GM12872 (cell line): ENCODE data around the gene FBLN2.

Experiments used
- TF ChIP-seq, protein P1 (sequence below): IDR thresholded peaks from 3 replicates; pipeline ENCODE4 v1.5.1; 2011; ENCODE audit warnings: low read depth, mild to moderate bottlenecking, low read length, moderate library complexity; ENCODE audit not compliant: insufficient read depth

The FBLN2 gene

DNA sequence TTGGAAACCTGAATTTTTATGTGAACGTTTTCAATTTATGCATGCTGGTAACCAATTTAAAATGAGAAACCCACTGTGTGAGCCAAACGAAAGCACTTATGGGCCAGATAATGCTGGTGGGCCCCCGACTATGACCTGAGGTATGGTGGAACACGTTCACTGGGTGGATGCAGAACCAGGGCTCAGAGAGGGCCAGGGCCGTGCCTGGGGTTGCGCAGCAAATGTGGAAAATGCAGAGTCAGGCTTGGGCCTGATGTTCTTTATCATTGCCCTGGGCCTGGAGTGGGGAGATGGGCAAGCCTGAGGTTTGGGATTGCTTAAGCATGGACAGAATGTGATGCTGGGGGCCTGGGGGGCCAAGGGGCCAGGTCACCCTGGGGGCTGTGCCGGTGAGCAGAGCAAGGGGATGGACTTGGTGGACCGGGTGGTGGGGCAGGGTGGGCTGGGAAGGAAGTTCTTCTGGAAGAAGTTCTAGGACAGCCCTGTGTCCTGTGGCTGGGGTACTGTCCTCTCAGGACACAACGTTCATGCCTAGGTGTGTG, 17.9 kb downstream of the FBLN2 start:
- TF ChIP-seq, protein P1, sequence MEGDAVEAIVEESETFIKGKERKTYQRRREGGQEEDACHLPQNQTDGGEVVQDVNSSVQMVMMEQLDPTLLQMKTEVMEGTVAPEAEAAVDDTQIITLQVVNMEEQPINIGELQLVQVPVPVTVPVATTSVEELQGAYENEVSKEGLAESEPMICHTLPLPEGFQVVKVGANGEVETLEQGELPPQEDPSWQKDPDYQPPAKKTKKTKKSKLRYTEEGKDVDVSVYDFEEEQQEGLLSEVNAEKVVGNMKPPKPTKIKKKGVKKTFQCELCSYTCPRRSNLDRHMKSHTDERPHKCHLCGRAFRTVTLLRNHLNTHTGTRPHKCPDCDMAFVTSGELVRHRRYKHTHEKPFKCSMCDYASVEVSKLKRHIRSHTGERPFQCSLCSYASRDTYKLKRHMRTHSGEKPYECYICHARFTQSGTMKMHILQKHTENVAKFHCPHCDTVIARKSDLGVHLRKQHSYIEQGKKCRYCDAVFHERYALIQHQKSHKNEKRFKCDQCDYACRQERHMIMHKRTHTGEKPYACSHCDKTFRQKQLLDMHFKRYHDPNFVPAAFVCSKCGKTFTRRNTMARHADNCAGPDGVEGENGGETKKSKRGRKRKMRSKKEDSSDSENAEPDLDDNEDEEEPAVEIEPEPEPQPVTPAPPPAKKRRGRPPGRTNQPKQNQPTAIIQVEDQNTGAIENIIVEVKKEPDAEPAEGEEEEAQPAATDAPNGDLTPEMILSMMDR, result no peak

DNA sequence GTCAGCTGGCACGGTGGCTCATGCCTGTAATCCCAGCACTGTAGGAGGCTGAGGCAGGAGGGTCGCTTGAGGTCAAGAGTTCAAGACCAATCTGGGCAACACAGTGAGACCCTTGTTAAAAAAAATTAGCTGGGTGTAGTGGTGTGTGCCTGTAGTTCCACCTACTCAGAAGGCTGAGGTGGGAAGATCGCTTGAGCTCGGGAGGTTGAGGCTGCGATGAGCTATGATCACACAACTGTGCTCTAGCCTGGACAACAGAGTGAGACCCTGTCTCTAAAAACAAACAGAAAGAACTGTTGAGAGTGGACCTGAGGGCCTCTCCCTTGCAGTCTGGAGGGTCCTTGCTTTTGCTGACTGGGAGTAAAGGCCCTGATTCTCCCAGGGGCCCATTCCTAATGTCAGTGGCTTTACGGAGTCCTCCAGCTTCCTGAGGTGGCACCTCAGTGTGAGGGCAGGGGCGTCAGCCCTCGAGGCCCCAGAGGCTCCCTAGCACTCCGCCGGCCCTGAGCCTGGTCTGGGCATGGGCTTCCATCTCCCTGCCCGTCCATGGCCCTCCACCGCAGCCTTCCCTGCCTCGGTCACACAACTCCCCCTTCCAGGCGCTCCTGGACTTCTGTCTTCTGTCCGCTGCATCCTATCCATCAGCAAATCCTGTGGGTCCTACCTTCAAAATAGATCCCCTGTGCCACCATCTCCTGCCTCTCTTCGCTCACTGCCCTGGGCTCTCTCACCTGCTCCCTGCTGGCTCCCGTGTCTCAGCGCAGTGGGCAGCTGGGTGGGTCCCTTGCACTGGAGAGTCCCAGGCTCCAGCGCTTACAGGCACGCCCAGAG, 19.0 kb downstream of the FBLN2 start:
- TF ChIP-seq, protein P1, result no peak

DNA sequence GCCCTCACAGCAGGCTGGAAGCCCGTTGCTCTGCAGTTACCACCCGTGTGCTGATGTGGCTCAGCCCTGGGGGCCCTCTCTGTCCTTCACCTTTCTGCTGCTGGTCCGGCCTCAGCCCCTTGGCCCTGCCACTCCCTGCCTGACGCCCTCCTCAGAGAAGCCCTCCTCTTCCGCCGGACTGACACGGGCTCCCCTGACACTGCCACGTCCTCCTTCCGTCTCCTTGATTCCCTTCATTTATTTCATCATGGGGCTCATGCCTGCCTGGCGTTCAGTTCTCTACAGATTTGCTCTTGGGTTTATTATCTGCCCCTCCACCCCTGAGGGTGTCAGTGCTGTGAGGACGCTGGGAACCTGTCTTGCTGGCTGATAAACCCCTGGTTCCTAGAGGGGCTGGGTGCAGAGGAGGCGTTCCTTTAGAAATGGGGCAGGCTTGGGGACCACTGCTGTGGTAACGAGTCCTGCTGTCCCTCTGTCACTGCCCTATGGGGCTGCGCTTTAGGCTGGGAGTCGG, 19.6 kb downstream of the FBLN2 start:
- TF ChIP-seq, protein P1, result no peak

DNA sequence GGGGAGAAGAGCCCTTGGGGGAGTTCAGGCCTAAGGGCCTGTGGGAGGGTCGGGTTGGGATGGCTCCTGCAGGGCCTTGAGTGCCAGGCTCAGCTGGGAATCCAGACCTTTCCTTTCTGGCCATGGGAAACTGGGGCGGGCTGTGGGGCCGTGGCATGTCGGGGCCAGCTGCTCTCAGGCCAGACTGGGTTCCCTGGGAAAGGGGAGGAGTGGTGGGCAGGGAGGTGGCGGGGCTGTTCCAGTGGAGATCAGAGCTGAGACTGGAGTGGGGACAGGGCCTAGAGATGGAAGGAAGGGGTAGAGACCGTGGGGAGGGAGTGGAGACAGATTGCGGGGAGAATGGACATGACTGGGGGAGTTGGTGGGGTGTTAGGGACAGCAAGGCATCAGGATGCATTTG, 20.3 kb downstream of the FBLN2 start:
- TF ChIP-seq, protein P1, result no peak

DNA sequence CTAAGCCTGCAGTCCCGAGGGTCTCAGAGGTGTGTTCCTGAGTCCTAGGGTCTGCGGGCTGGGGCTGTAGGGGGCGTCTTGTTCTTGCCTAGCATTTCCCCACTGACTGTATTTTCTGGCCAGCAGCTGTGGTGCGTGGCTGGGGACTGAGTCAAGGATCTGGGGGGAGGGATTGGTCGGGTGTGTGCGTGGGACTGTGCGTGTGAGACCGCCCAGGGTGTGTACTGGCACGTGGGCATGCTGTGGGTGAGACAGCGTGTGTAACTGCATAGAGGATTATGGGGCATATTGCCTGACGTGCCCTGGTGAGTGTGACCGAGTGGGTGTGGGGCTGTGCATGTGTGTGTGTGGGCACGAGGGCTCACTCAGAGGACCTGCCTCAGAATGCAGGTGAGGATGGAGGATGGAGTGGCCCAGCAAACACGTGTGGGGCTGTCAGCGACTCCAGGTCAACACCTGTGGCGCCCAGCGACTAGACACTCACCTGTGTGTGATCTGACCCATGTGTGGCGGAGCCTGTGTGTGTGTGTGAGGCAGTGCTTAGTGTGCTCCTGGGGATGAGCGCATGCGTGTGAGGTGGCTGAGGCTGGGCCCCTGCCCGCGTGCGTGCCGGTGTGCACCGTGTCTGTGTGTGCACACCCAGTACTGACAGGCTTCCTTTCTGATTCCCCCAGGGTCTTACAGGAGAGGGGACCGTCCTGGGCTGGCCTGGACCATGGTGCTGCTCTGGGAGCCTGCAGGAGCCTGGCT, 20.9 kb downstream of the FBLN2 start:
- TF ChIP-seq, protein P1, result no peak

DNA sequence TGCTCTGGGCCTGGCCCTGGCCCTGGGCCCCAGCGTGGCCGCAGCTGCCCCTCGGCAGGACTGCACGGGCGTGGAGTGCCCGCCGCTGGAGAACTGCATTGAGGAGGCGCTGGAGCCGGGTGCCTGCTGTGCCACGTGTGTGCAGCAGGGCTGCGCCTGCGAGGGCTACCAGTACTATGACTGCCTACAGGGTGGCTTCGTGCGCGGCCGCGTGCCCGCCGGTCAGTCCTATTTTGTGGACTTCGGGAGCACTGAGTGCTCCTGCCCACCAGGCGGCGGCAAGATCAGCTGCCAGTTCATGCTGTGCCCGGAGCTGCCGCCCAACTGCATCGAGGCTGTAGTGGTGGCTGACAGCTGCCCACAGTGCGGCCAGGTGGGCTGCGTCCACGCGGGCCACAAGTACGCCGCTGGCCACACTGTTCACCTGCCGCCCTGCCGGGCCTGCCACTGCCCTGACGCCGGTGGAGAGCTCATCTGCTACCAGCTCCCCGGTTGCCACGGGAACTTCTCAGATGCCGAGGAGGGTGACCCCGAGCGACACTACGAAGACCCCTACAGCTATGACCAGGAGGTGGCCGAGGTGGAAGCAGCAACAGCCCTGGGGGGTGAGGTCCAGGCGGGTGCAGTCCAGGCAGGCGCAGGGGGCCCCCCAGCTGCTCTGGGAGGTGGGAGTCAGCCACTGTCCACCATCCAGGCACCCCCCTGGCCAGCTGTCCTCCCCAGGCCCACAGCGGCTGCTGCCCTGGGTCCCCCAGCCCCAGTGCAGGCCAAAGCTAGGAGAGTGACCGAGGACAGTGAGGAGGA, 21.7 kb downstream of the FBLN2 start:
- TF ChIP-seq, protein P1, result no peak
